ENCODE data around the gene TF.

Gene TF

GRCh38 chr3:133742351-133743091 is 3.7 kb upstream of the TF start:
- no peak for TF ChIP-seq CTCF (IDR thresholded peaks at IDR 0.05; ENCODE audit: low read depth, low read length)
- H3K4me1 ChIP-seq, result no peaks in the 10 kb centered on the region
- no peaks in the 10 kb centered on the region for H3K36me3 ChIP-seq
- no peak overlapping the region for H3K4me3 ChIP-seq (ENCODE audit: low read depth, low read length)
- peaks cover 11% of the 10 kb centered on the region for H3K27me3 ChIP-seq
- DNase-seq, result no peak
- no peaks in the 10 kb centered on the region for H3K9me3 ChIP-seq

GRCh38 chr3:133744241-133744640 is 2.0 kb upstream of the TF start:
- no peak for TF ChIP-seq CTCF (IDR thresholded peaks at IDR 0.05; ENCODE audit: low read depth, low read length)
- Histone ChIP-seq H3K4me3 (ENCODE audit: low read depth, low read length) (no peak overlapping the region), H3K9me3 (no peaks in the 10 kb centered on the region), H3K4me1 (no peaks in the 10 kb centered on the region), H3K27me3 (peaks cover 11% of the 10 kb centered on the region), H3K36me3 (no peaks in the 10 kb centered on the region)
- DNase-seq, result no peak

DNA sequence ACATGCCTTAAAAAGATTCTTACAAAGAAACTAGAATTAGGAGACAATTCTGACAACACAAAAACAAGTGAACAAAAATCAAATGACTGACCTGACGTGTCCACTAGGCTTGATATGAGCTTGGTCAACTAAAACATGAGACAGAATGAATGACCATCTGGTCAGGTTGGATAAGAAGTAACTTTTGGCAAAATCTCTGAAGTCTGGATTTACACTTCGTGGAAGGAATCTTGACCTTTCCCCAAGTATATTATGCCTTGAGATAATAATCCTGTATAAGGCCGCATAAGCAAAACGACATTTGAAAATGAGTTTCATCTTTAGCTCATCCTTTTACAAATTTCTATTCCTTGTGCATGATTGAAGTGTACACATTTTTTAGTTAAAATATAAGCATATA is 1.1 kb upstream of the TF start:
- Histone ChIP-seq H3K27me3 (peaks cover 11% of the 10 kb centered on the region), H3K9me3 (no peaks in the 10 kb centered on the region), H3K36me3 (no peaks in the 10 kb centered on the region), H3K4me3 (ENCODE audit: low read depth, low read length) (no peak overlapping the region), H3K4me1 (no peaks in the 10 kb centered on the region)
- DNase-seq, result no peak
- no peak for TF ChIP-seq CTCF (IDR thresholded peaks at IDR 0.05; ENCODE audit: low read depth, low read length)

GRCh38 chr3:133746712-133747066 is 496 bp downstream of the TF start:
- Histone ChIP-seq H3K36me3 (no peaks in the 10 kb centered on the region), H3K27me3 (peaks cover 11% of the 10 kb centered on the region), H3K9me3 (no peaks in the 10 kb centered on the region), H3K4me3 (ENCODE audit: low read depth, low read length) (no peak overlapping the region), H3K4me1 (no peaks in the 10 kb centered on the region)
- no peak for DNase-seq
- no peak for TF ChIP-seq CTCF (IDR thresholded peaks at IDR 0.05; ENCODE audit: low read depth, low read length)

DNA sequence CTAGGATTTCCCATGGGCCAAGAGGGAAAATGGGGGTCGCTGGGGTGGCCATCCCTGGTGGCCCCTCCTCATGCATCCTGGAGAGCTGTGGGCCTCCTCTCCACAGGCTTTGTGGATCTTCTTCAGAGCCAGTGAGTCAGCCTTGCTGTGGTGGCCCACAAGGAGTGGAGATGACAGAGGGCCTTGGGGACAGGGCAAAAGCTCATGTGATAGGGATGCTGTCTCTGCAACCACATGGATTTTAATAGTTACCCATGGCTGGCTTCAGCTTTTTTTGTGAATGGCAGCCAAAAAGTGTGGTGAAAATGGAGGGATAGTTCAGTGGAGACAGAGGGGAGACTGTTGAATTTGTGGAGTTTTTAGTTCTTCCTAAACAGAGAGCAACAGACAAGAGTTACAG is 1.2 kb downstream of the TF start:
- H3K27me3 ChIP-seq, result peaks cover 11% of the 10 kb centered on the region
- H3K9me3 ChIP-seq, result no peaks in the 10 kb centered on the region
- no peaks in the 10 kb centered on the region for H3K4me1 ChIP-seq
- no peak for TF ChIP-seq CTCF (IDR thresholded peaks at IDR 0.05; ENCODE audit: low read depth, low read length)
- no peaks in the 10 kb centered on the region for H3K36me3 ChIP-seq
- DNase-seq, result no peak
- H3K4me3 ChIP-seq (ENCODE audit: low read depth, low read length), result no peak overlapping the region

DNA sequence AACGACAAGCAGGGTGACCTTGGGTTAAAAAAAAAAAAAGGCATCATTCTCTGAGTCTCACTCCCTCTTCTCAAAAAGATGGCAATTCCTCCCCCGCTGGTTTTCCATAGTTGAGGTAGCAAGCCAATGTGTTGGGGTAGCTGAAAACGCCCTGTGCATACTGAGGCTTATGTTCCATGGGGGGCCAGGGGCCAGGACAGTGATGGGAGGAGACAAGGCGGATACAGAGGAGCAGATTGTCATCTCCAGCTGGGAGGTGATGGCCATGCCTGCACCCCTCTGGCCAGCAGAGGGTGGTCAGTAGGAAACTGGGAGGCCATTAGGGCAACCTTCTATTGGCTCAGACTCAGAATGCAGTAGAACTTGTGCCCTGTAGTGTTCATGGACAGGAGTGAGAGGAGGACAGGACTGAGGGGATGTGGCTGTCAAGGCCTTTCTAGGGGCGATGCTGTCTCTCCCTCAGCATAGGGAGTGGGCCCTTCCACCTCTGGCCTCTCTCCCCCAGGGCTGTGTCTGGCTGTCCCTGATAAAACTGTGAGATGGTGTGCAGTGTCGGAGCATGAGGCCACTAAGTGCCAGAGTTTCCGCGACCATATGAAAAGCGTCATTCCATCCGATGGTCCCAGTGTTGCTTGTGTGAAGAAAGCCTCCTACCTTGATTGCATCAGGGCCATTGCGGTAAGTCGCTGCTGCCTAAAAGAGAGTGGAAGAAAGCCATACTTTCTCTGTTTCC is 1.9 kb downstream of the TF start:
- H3K4me1 ChIP-seq, result no peaks in the 10 kb centered on the region
- H3K4me3 ChIP-seq (ENCODE audit: low read depth, low read length), result no peak overlapping the region
- H3K9me3 ChIP-seq, result no peaks in the 10 kb centered on the region
- no peak for TF ChIP-seq CTCF (IDR thresholded peaks at IDR 0.05; ENCODE audit: low read depth, low read length)
- no peaks in the 10 kb centered on the region for H3K36me3 ChIP-seq
- DNase-seq, result no peak
- peaks cover 11% of the 10 kb centered on the region for H3K27me3 ChIP-seq

Data from BE2C (cell line).